Mesenchymal stem cell (in vitro differentiated cells and primary cell): ENCODE measurements around the gene ZNF593OS.

Experiments
- DNase-seq: peaks from one replicate; pipeline ENCODE4 v3.0.0-alpha.2; 2013
- H2AFZ ChIP-seq: one replicate; pipeline ENCODE4 v1.6.1; 2013; ENCODE audit warnings: low read depth, mild to moderate bottlenecking, control low read depth, inconsistent platforms, low read length, moderate library complexity
- H2AK5ac ChIP-seq: 2 replicates; pipeline ENCODE4 v1.6.1; 2013; ENCODE audit warnings: low read length, moderate library complexity, mild to moderate bottlenecking, inconsistent platforms; ENCODE audit not compliant: severe bottlenecking
- H2BK120ac ChIP-seq: one replicate; pipeline ENCODE4 v1.6.1; 2013; ENCODE audit warnings: low read depth, mild to moderate bottlenecking, inconsistent platforms, low read length, moderate library complexity
- H2BK12ac ChIP-seq, 2 experiments: one replicate each; pipeline ENCODE4 v1.6.1; 2013; ENCODE audit warnings: inconsistent platforms in 2 of 2, low read length in 2 of 2, mild to moderate bottlenecking in 2 of 2, moderate library complexity in 2 of 2, control low read depth in 1 of 2
- H2BK15ac ChIP-seq: one replicate; pipeline ENCODE4 v1.6.1; 2013; ENCODE audit warnings: mild to moderate bottlenecking, low read depth, inconsistent platforms; ENCODE audit not compliant: poor library complexity, severe bottlenecking
- H2BK5ac ChIP-seq: 2 replicates; pipeline ENCODE4 v1.6.1; 2013; ENCODE audit warnings: low read depth, mild to moderate bottlenecking, low read length, control low read depth, inconsistent platforms; ENCODE audit not compliant: poor library complexity, severe bottlenecking
- H3K14ac ChIP-seq, 2 experiments: one replicate each; pipeline ENCODE4 v1.6.1; 2013; ENCODE audit warnings: inconsistent platforms in 2 of 2, low read length in 2 of 2, control low read depth in 1 of 2, mild to moderate bottlenecking in 1 of 2, moderate library complexity in 1 of 2
- H3K18ac ChIP-seq, 2 experiments: one replicate each; pipeline ENCODE4 v1.6.1; 2013; ENCODE audit warnings: inconsistent platforms in 2 of 2, low read length in 2 of 2, control low read depth in 1 of 2, low read depth in 1 of 2, mild to moderate bottlenecking in 1 of 2
- H3K23ac ChIP-seq, 2 experiments: one replicate each; pipeline ENCODE4 v1.6.1; 2013; ENCODE audit warnings: inconsistent platforms in 2 of 2, low read length in 2 of 2, mild to moderate bottlenecking in 2 of 2, moderate library complexity in 2 of 2, control low read depth in 1 of 2
- H3K27ac ChIP-seq: 2 replicates; pipeline ENCODE4 v1.5.1; 2013; ENCODE audit warnings: mild to moderate bottlenecking, moderate library complexity, low read length, control low read depth, inconsistent platforms; ENCODE audit not compliant: poor library complexity, severe bottlenecking
- H3K27me3 ChIP-seq, 2 experiments: 2 replicates each; pipeline versions ENCODE4 v1.6.1 to v1.7.0; 2013; ENCODE audit warnings: low read length in 2 of 2, mild to moderate bottlenecking in 2 of 2, moderate library complexity in 2 of 2, control low read depth in 1 of 2, inconsistent platforms in 1 of 2; ENCODE audit not compliant: control insufficient read depth in 1 of 2, insufficient read depth in 1 of 2
- H3K36me3 ChIP-seq, 2 experiments: 2 replicates each; pipeline versions ENCODE4 v1.6.1 to v1.7.0; 2013; ENCODE audit warnings: low read length in 2 of 2, control low read depth in 1 of 2, inconsistent platforms in 1 of 2, low read depth in 1 of 2, mild to moderate bottlenecking in 1 of 2; ENCODE audit not compliant: insufficient read depth in 2 of 2, control insufficient read depth in 1 of 2
- H3K4ac ChIP-seq, 2 experiments: one replicate each; pipeline ENCODE4 v1.6.1; 2013; ENCODE audit warnings: inconsistent platforms in 2 of 2, low read length in 2 of 2, mild to moderate bottlenecking in 2 of 2, moderate library complexity in 2 of 2, control low read depth in 1 of 2, low read depth in 1 of 2
- H3K4me1 ChIP-seq: 2 replicates; pipeline ENCODE4 v1.6.1; 2013; ENCODE audit warnings: low read depth, low read length, control low read depth; ENCODE audit not compliant: control insufficient read depth, insufficient read depth
- H3K4me2 ChIP-seq: 2 replicates; pipeline ENCODE4 v1.6.1; 2013; ENCODE audit warnings: low read length, mild to moderate bottlenecking, inconsistent platforms; ENCODE audit not compliant: poor library complexity, severe bottlenecking
- H3K4me3 ChIP-seq, 2 experiments: 2 replicates each; pipeline versions ENCODE4 v1.5.1 to v1.7.0; 2013; ENCODE audit warnings: low read length in 2 of 2, mild to moderate bottlenecking in 2 of 2, control low read depth in 1 of 2, low read depth in 1 of 2; ENCODE audit not compliant: insufficient read depth in 1 of 2
- H3K79me1 ChIP-seq: replicated peaks from 2 replicates; pipeline ENCODE4 v1.6.1; 2013; ENCODE audit warnings: mild to moderate bottlenecking, control low read depth, low read length, inconsistent platforms; ENCODE audit not compliant: poor library complexity, severe bottlenecking
- H3K9ac ChIP-seq: 2 replicates; pipeline ENCODE4 v1.7.0; 2013; ENCODE audit warnings: mild to moderate bottlenecking, low read length, moderate library complexity
- H3K9me3 ChIP-seq: 2 replicates; pipeline ENCODE4 v1.7.0; 2013; ENCODE audit warnings: mild to moderate bottlenecking, low read length; ENCODE audit not compliant: control insufficient read depth
- H4K8ac ChIP-seq: one replicate; pipeline ENCODE4 v1.6.1; 2013; ENCODE audit warnings: inconsistent platforms, mild to moderate bottlenecking, low read length, moderate library complexity
- H4K91ac ChIP-seq: one replicate; pipeline ENCODE4 v1.6.1; 2013; ENCODE audit warnings: mild to moderate bottlenecking, low read length, inconsistent platforms
- WGBS: methylation state at CpG from one replicate; pipeline ENCODE4 v1.1.7; 2013; ENCODE audit warnings: mixed read lengths; 5-methylcytosine and 5-hydroxymethylcytosine counted together

ZNF593OS gene

GRCh38 chr1:26210147-26210870, 38.7 kb upstream of the ZNF593OS start:
- no peak overlapping the region for H2AFZ ChIP-seq
- WGBS = 89% methylated on average over 4 of the region's 5 CpGs
- H3K79me1 ChIP-seq = no peaks in the 10 kb centered on the region
- DNase-seq = no peak
- no peak overlapping the region for H3K14ac ChIP-seq
- H2AK5ac ChIP-seq = no peak overlapping the region
- H2BK120ac ChIP-seq = no peak overlapping the region
- H3K4me3 ChIP-seq = no peak overlapping the region
- no peak overlapping the region for H3K9ac ChIP-seq
- no peak overlapping the region for H4K91ac ChIP-seq
- H2BK12ac ChIP-seq = no peak overlapping the region
- peaks cover 22 to 33% of the 10 kb centered on the region in 2 experiments for H3K27me3 ChIP-seq
- no peak overlapping the region for H3K4ac ChIP-seq
- no peak overlapping the region for H3K27ac ChIP-seq
- no peak overlapping the region for H2BK15ac ChIP-seq
- no peak overlapping the region for H4K8ac ChIP-seq
- H3K4me1 ChIP-seq = no peaks in the 10 kb centered on the region
- no peaks in the 10 kb centered on the region for H3K36me3 ChIP-seq
- no peak overlapping the region for H3K4me2 ChIP-seq
- no peak overlapping the region for H3K18ac ChIP-seq
- H3K9me3 ChIP-seq = no peaks in the 10 kb centered on the region
- H3K23ac ChIP-seq = no peak overlapping the region
- H2BK5ac ChIP-seq = no peak overlapping the region

- H3K27ac ChIP-seq = no peak overlapping the region
- H2BK15ac ChIP-seq = no peak overlapping the region
- H4K91ac ChIP-seq = no peak overlapping the region
- H3K23ac ChIP-seq = no peak overlapping the region
- no peaks in the 10 kb centered on the region for H3K9me3 ChIP-seq
- no peak for DNase-seq
- H3K4me1 ChIP-seq = peaks cover 4% of the 10 kb centered on the region
- no peak overlapping the region for H2AK5ac ChIP-seq
- no peak overlapping the region for H3K18ac ChIP-seq
- H2BK120ac ChIP-seq = no peak overlapping the region
- no peak overlapping the region for H3K9ac ChIP-seq
- H2BK5ac ChIP-seq = no peak overlapping the region
- H3K4ac ChIP-seq = no peak overlapping the region
- no peaks in the 10 kb centered on the region for H3K79me1 ChIP-seq
- no peak overlapping the region for H3K14ac ChIP-seq
- H3K4me3 ChIP-seq = no peak overlapping the region
- 83% methylated on average over 3 of the region's 9 CpGs for WGBS
- H3K27me3 ChIP-seq = peaks cover 48 to 58% of the 10 kb centered on the region in 2 experiments
- no peak overlapping the region for H4K8ac ChIP-seq
- no peak overlapping the region for H3K4me2 ChIP-seq
- H3K36me3 ChIP-seq = no peaks in the 10 kb centered on the region
- no peak overlapping the region for H2BK12ac ChIP-seq
- H2AFZ ChIP-seq = no peak overlapping the region
Measured at GRCh38 chr1:26203642-26204318, 32.1 kb upstream of the ZNF593OS start.

GRCh38 chr1:26200413-26200812, 28.8 kb upstream of the ZNF593OS start:
- no peak for DNase-seq

GRCh38 chr1:26197813-26198212, 26.2 kb upstream of the ZNF593OS start:
- Histone ChIP-seq H3K9ac (no peak overlapping the region), H3K4me2 (no peak overlapping the region), H3K79me1 (no peaks in the 10 kb centered on the region), H4K8ac (no peak overlapping the region), H3K18ac (no peak overlapping the region), H2BK5ac (no peak overlapping the region), H3K27me3 (peaks cover 49 to 68% of the 10 kb centered on the region in 2 experiments), H4K91ac (no peak overlapping the region), H2BK120ac (no peak overlapping the region), H3K4me1 (peaks cover 4% of the 10 kb centered on the region), H3K9me3 (no peaks in the 10 kb centered on the region), H3K4me3 (no peak overlapping the region), H2AFZ (no peak overlapping the region), H3K23ac (no peak overlapping the region), H2BK15ac (no peak overlapping the region), H3K27ac (no peak overlapping the region), H3K4ac (no peak overlapping the region), H2BK12ac (no peak overlapping the region), H2AK5ac (no peak overlapping the region), H3K36me3 (no peaks in the 10 kb centered on the region), H3K14ac (no peak overlapping the region)
- 93% methylated on average over 10 of the region's 11 CpGs for WGBS
- DNase-seq = no peak

More at GRCh38 chr1:26200413-26200812, 28.8 kb upstream of the ZNF593OS start:
- Histone ChIP-seq H2BK15ac (no peak overlapping the region), H3K36me3 (no peaks in the 10 kb centered on the region), H3K9ac (no peak overlapping the region), H3K79me1 (no peaks in the 10 kb centered on the region), H2BK5ac (no peak overlapping the region), H2BK120ac (no peak overlapping the region), H4K91ac (no peak overlapping the region), H3K14ac (no peak overlapping the region), H4K8ac (no peak overlapping the region), H3K27ac (no peak overlapping the region), H3K4ac (no peak overlapping the region), H2AFZ (no peak overlapping the region), H2BK12ac (no peak overlapping the region), H3K4me1 (peaks cover 4% of the 10 kb centered on the region), H3K9me3 (no peaks in the 10 kb centered on the region), H3K23ac (no peak overlapping the region), H3K18ac (no peak overlapping the region), H3K4me3 (no peak overlapping the region), H3K4me2 (no peak overlapping the region), H2AK5ac (no peak overlapping the region), H3K27me3 (peaks cover 54 to 74% of the 10 kb centered on the region in 2 experiments)
- WGBS = 92% methylated on average over 5 of the region's 5 CpGs
